Activated CD8-positive, alpha-beta memory T cell treated with anti-CD3 and anti-CD28 coated beads, Interleukin-2, amount 50 U/mL, for 24 hours (primary cell): Measurements from ENCODE around the gene GNAO1.
A peak's percentile ranks its signal among the peaks of the same experiment; 100 is the strongest.

Source experiments
- DNase-seq: peaks from one replicate; pipeline ENCODE4 v3.0.0-alpha.2; 2020; ENCODE audit errors: extremely low read depth

GNAO1 gene

GRCh38 chr16:56312556-56312955 is 121.3 kb downstream of the GNAO1 start:
- DNase-seq, result no peak

GRCh38 chr16:56314244-56314850 is 123.1 kb downstream of the GNAO1 start:
- DNase-seq, result no peak

GRCh38 chr16:56315955-56316354 is 124.7 kb downstream of the GNAO1 start:
- DNase-seq, result no peak

- no peak for DNase-seq
These were observed 125.3 kb downstream of the GNAO1 start for GRCh38 chr16:56316545-56316944.

- DNase-seq, result peak; percentile 33
These were observed 126.9 kb downstream of the GNAO1 start for GRCh38 chr16:56317998-56318826.

GRCh38 chr16:56318827-56319140 is 127.5 kb downstream of the GNAO1 start:
- DNase-seq, result no peak

GRCh38 chr16:56319376-56319775 is 128.1 kb downstream of the GNAO1 start:
- DNase-seq, result no peak

- no peak for DNase-seq
These were observed 128.8 kb downstream of the GNAO1 start for GRCh38 chr16:56320056-56320455.

- DNase-seq, result no peak
These were observed 129.7 kb downstream of the GNAO1 start for GRCh38 chr16:56320811-56321558.

GRCh38 chr16:56321571-56321970 is 130.3 kb downstream of the GNAO1 start:
- no peak for DNase-seq

GRCh38 chr16:56324406-56324805 is 133.1 kb downstream of the GNAO1 start:
- DNase-seq, result no peak

GRCh38 chr16:56325956-56326355 is 134.7 kb downstream of the GNAO1 start:
- no peak for DNase-seq

GRCh38 chr16:56327071-56327928 is 136.0 kb downstream of the GNAO1 start:
- no peak for DNase-seq

GRCh38 chr16:56327929-56328258 is 136.6 kb downstream of the GNAO1 start:
- no peak for DNase-seq

- DNase-seq, result no peak
These were observed 137.2 kb downstream of the GNAO1 start for GRCh38 chr16:56328276-56329022.

GRCh38 chr16:56329887-56330286 is 138.6 kb downstream of the GNAO1 start:
- no peak for DNase-seq

- no peak for DNase-seq
These were observed 139.2 kb downstream of the GNAO1 start for GRCh38 chr16:56330476-56330875.

GRCh38 chr16:56331399-56331798 is 140.1 kb downstream of the GNAO1 start:
- DNase-seq, result no peak

- DNase-seq, result no peak
These were observed 140.6 kb downstream of the GNAO1 start for GRCh38 chr16:56331915-56332314.

GRCh38 chr16:56332464-56333079 is 141.3 kb downstream of the GNAO1 start:
- DNase-seq, result no peak

GRCh38 chr16:56334761-56335160 is 143.5 kb downstream of the GNAO1 start:
- DNase-seq, result no peak
